Gastrocnemius medialis (tissue), 4 donors: ENCODE measurements around the gene TACC3. TPM values are rescaled to one million over a fixed set of nuclear protein-coding genes. Genes with fewer than 3 reads are reported as not detected.

Source experiments
- ATAC-seq, 2 donors: fragments of 150-250 bp; one replicate each; pipeline ENCODE4 v1.9.1; 2016
- DNase-seq, 2 donors: peaks; one replicate each; pipeline ENCODE4 v3.0.0-alpha.2; 2019
- H3K27ac ChIP-seq, 4 donors: fragments of 200-600 bp; sonication (generic); 1 replicate in 1 of 4; 2 replicates in 3 of 4; pipeline ENCODE4 v1.5.1; 2016 to 2018; ENCODE audit warnings: mild to moderate bottlenecking in 2 of 4, moderate library complexity in 1 of 4
- H3K27me3 ChIP-seq, 3 donors: fragments of 200-600 bp; sonication (generic) in 2 of 3; 1 replicate in 1 of 3; 2 replicates in 2 of 3; pipeline versions ENCODE4 v1.5.1 to v1.6.0; 2016 to 2019; ENCODE audit warnings: mild to moderate bottlenecking in 1 of 3, moderate library complexity in 1 of 3
- H3K36me3 ChIP-seq, 2 donors: fragments of 200-600 bp; sonication (generic) in 1 of 2; one replicate each; pipeline ENCODE4 v1.5.1; 2017 to 2018
- H3K4me1 ChIP-seq, 2 donors: fragments of 200-600 bp; sonication (generic) in 1 of 2; one replicate each; pipeline ENCODE4 v1.5.1; 2016 to 2017; ENCODE audit warnings: mild to moderate bottlenecking in 2 of 2
- H3K4me3 ChIP-seq, 4 donors: fragments of 200-600 bp; sonication (generic) in 3 of 4; 1 replicate in 1 of 4; 2 replicates in 3 of 4; pipeline ENCODE4 v1.5.1; 2016 to 2019; ENCODE audit warnings: mild to moderate bottlenecking in 2 of 4
- H3K9me3 ChIP-seq, 3 donors: fragments of 200-600 bp; sonication (generic) in 2 of 3; 1 replicate in 1 of 3; 2 replicates in 2 of 3; pipeline ENCODE4 v1.5.1; 2016 to 2019
- CTCF ChIP-seq, 5 experiments: fragments of 450-650 bp in 3 of 5; fragments of 200-600 bp in 2 of 5; sonication (generic) in 2 of 5; IDR thresholded peaks in 4 of 5; conservative IDR thresholded peaks in 1 of 5; 1 replicate in 4 of 5; 2 replicates in 1 of 5; pipeline ENCODE4 v1.5.1; 2016 to 2019; ENCODE audit warnings: antibody characterized with exemption in 5 of 5, mild to moderate bottlenecking in 3 of 5, moderate library complexity in 3 of 5
- POLR2A ChIP-seq, 2 donors: fragments of 450-650 bp; IDR thresholded peaks; one replicate each; pipeline ENCODE4 v1.6.1; 2017; ENCODE audit warnings: antibody characterized with exemption in 2 of 2, mild to moderate bottlenecking in 2 of 2, moderate library complexity in 2 of 2
- in situ Hi-C, 4 donors: fragments of 200-750 bp; cut with MboI; loops; one replicate each; pipeline versions ENCODE4 v1.15.0 to v1.8.0; 2017; ENCODE audit warnings: low sequenced_read_pairs in 4 of 4
- intact Hi-C: fragments of 100-400 bp; cut with DNase I; formaldehyde crosslinking; loops from one replicate; pipeline ENCODE4 v1.15.1; 2023; ENCODE audit warnings: low total_unique reads
- total RNA-seq, 4 donors: library from RNA; depleted of rRNA; stranded (reverse); fragments of >200 nt; gene quantifications; one replicate each; pipeline versions ENCODE4 v1.1.0 to v1.2.3, GENCODE V29; 2016

The TACC3 gene
- total RNA-seq, 4 donors from 2014 or later = 1.5 to 3.2 (median 1.9) TPM

- intact Hi-C loops = loop anchor here (10.0 kb wide), 2 partner anchors 138 to 692 kb away; partner anchors contain the start of genes CFAP99 and ZFYVE28
- peak overlapping the region in 1 of 4 donors; percentile 1 for H3K27ac ChIP-seq
- H3K4me3 ChIP-seq = peak overlapping the region in 1 of 4 donors; percentile 11
- no peak for ATAC-seq
- peaks cover 0 to 3% of the 10 kb centered on the region in 2 donors for H3K36me3 ChIP-seq
- H3K9me3 ChIP-seq = no peaks in the 10 kb centered on the region
- in situ Hi-C loops = no loop called here
- TF ChIP-seq POLR2A (IDR thresholded peaks at IDR 0.05) (no peak), CTCF (IDR thresholded peaks at IDR 0.05 in 4 of 5, conservative IDR thresholded peaks at IDR 0.05 in 1 of 5) (no peak)
- H3K27me3 ChIP-seq = no peaks in the 10 kb centered on the region
- DNase-seq = no peak
- peaks cover 24 to 29% of the 10 kb centered on the region in 2 donors for H3K4me1 ChIP-seq
These were observed 1.9 kb downstream of the TACC3 start for GRCh38 chr4:1723131-1723801.

GRCh38 chr4:1725521-1725920 is 4.2 kb downstream of the TACC3 start:
- intact Hi-C loops = loop anchor here (5.0 to 10.0 kb wide), 3 partner anchors 141 to 689 kb away; partner anchors contain the start of genes CFAP99, UVSSA and ZFYVE28
- in situ Hi-C loops = loop anchor here in 3 of 4 donors (5.0 to 25.0 kb wide), 3 partner anchors 33 to 162 kb away; no protein-coding TSS in a partner anchor

GRCh38 chr4:1726146-1726934 is 5.0 kb downstream of the TACC3 start:
- peak; percentile 67 to 74 for ATAC-seq
- Histone ChIP-seq H3K36me3 (no peaks in the 10 kb centered on the region), H3K4me1 (peaks cover 9 to 11% of the 10 kb centered on the region in 2 donors), H3K27me3 (no peaks in the 10 kb centered on the region), H3K4me3 (no peak overlapping the region), H3K27ac (peak overlapping the region in 3 of 4 donors; percentile 35 to 65 (median 61)), H3K9me3 (no peaks in the 10 kb centered on the region)
- no peak for TF ChIP-seq POLR2A (IDR thresholded peaks at IDR 0.05)
- TF ChIP-seq CTCF (IDR thresholded peaks at IDR 0.05 in 4 of 5, conservative IDR thresholded peaks at IDR 0.05 in 1 of 5) = peak; percentile 86 to 98 (median 93)
- DNase-seq = peak; percentile 64 to 88
- in situ Hi-C loops = loop anchor here in 3 of 4 donors (5.0 to 25.0 kb wide), 3 partner anchors 34 to 161 kb away; no protein-coding TSS in a partner anchor
- intact Hi-C loops = loop anchor here (1.0 to 10.0 kb wide), 5 partner anchors 18 to 688 kb away; partner anchors contain the start of genes CFAP99, UVSSA and ZFYVE28

More at GRCh38 chr4:1725521-1725920, 4.2 kb downstream of the TACC3 start:
- ATAC-seq (no peak), DNase-seq (no peak)
- Histone ChIP-seq H3K4me1 (peaks cover 9 to 11% of the 10 kb centered on the region in 2 donors), H3K36me3 (no peaks in the 10 kb centered on the region), H3K4me3 (no peak overlapping the region), H3K27ac (no peak overlapping the region), H3K27me3 (no peaks in the 10 kb centered on the region), H3K9me3 (no peaks in the 10 kb centered on the region)
- TF ChIP-seq CTCF (IDR thresholded peaks at IDR 0.05 in 4 of 5, conservative IDR thresholded peaks at IDR 0.05 in 1 of 5) (no peak), POLR2A (IDR thresholded peaks at IDR 0.05) (no peak)

GRCh38 chr4:1727117-1728031 is 6.1 kb downstream of the TACC3 start:
- no peaks in the 10 kb centered on the region for H3K27me3 ChIP-seq
- intact Hi-C loops (loop anchor here (2.0 to 10.0 kb wide), 4 partner anchors 19 to 687 kb away; partner anchors contain the start of genes CFAP99, UVSSA and ZFYVE28), in situ Hi-C loops (loop anchor here in 3 of 4 donors (5.0 to 25.0 kb wide), 3 partner anchors 35 to 160 kb away; no protein-coding TSS in a partner anchor)
- DNase-seq (peak; percentile 39 to 45), ATAC-seq (no peak)
- no peaks in the 10 kb centered on the region for H3K36me3 ChIP-seq
- peak overlapping the region; percentile 5 to 28 (median 26) for H3K4me3 ChIP-seq
- peak overlapping the region in 3 of 4 donors; percentile 60 to 65 (median 61) for H3K27ac ChIP-seq
- no peaks in the 10 kb centered on the region for H3K9me3 ChIP-seq
- no peak for TF ChIP-seq POLR2A (IDR thresholded peaks at IDR 0.05)
- TF ChIP-seq CTCF (IDR thresholded peaks at IDR 0.05 in 4 of 5, conservative IDR thresholded peaks at IDR 0.05 in 1 of 5) = no peak
- H3K4me1 ChIP-seq = peaks cover 2 to 5% of the 10 kb centered on the region in 2 donors
